Fibroblast of villous mesenchyme (primary cell): ENCODE results near the gene PRKD1. TPM values are rescaled to one million over a fixed set of nuclear protein-coding genes. Genes with fewer than 3 reads are reported as not detected.
"Not testable (repeated sequence)": the region's sequence is repeated elsewhere in the genome, so short reads cannot be mapped to it uniquely, and the experiment has no call there.

ENCODE experiments used
- DNase-seq: peaks from one replicate; pipeline ENCODE4 v3.0.0-alpha.2; 2010; ENCODE audit warnings: low read depth
- H3K4me3 ChIP-seq: 2 replicates; pipeline ENCODE4 v1.5.1; 2011; ENCODE audit warnings: low read depth, mild to moderate bottlenecking, low read length
- CTCF ChIP-seq: IDR thresholded peaks from 2 replicates; pipeline ENCODE4 v1.5.1; 2012; ENCODE audit warnings: low read depth, mild to moderate bottlenecking, low read length; ENCODE audit not compliant: insufficient read depth
- total RNA-seq: library from RNA; depleted of rRNA; stranded (reverse); fragments of >200 nt; gene quantifications from 2 replicates; pipeline ENCODE4 v1.2.3, GENCODE V29; 2012

PRKD1 gene
- total RNA-seq, 1 donor: 13.8 TPM

- no peak for TF ChIP-seq CTCF
- H3K4me3 ChIP-seq: no peak overlapping the region
- DNase-seq: no peak
Measured at GRCh38 chr14:29734732-29735131, 192.9 kb downstream of the PRKD1 start.

GRCh38 chr14:29726560-29727331, 200.9 kb downstream of the PRKD1 start:
- peak; percentile 33 for DNase-seq

GRCh38 chr14:29724991-29725390, 202.7 kb downstream of the PRKD1 start:
- DNase-seq: peak; percentile 46
- H3K4me3 ChIP-seq: no peak overlapping the region
- TF ChIP-seq CTCF: no peak

More at GRCh38 chr14:29726560-29727331, 200.9 kb downstream of the PRKD1 start:
- not testable (repeated sequence) for H3K4me3 ChIP-seq

GRCh38 chr14:29722831-29723230, 204.8 kb downstream of the PRKD1 start:
- DNase-seq: no peak
- no peak overlapping the region for H3K4me3 ChIP-seq
- TF ChIP-seq CTCF: no peak

- no peak for DNase-seq
Measured at GRCh38 chr14:29721586-29721985, 206.1 kb downstream of the PRKD1 start.

GRCh38 chr14:29717901-29718300, 209.7 kb downstream of the PRKD1 start:
- no peak for TF ChIP-seq CTCF
- H3K4me3 ChIP-seq: no peak overlapping the region
- DNase-seq: no peak

More at GRCh38 chr14:29721586-29721985, 206.1 kb downstream of the PRKD1 start:
- no peak overlapping the region for H3K4me3 ChIP-seq
- no peak for TF ChIP-seq CTCF

GRCh38 chr14:29716150-29716549, 211.5 kb downstream of the PRKD1 start:
- H3K4me3 ChIP-seq: no peak overlapping the region
- DNase-seq: peak; percentile 25

More at GRCh38 chr14:29716150-29716549, 211.5 kb downstream of the PRKD1 start:
- no peak for TF ChIP-seq CTCF
